KOPT-K1 (cell line): ENCODE data around the gene SPEM3.

Experiments used
- H3K27ac ChIP-seq: fragments of 200-600 bp; sonication (generic); 2 replicates; pipeline ENCODE4 v1.5.1; 2016; ENCODE audit warnings: antibody characterized with exemption, mild to moderate bottlenecking, low read depth, low read length; ENCODE audit not compliant: poor library complexity, severe bottlenecking
- H3K36me3 ChIP-seq: fragments of 200-600 bp; sonication (generic); 2 replicates; pipeline ENCODE4 v1.5.1; 2017; ENCODE audit warnings: antibody characterized with exemption, mild to moderate bottlenecking, low read length, moderate library complexity; ENCODE audit not compliant: insufficient read depth
- H3K9me3 ChIP-seq: fragments of 200-600 bp; sonication (generic); 2 replicates; pipeline ENCODE4 v1.5.1; 2017; ENCODE audit warnings: antibody characterized with exemption, low read length, mild to moderate bottlenecking; ENCODE audit not compliant: insufficient read depth, poor library complexity, severe bottlenecking

SPEM3 gene

DNA sequence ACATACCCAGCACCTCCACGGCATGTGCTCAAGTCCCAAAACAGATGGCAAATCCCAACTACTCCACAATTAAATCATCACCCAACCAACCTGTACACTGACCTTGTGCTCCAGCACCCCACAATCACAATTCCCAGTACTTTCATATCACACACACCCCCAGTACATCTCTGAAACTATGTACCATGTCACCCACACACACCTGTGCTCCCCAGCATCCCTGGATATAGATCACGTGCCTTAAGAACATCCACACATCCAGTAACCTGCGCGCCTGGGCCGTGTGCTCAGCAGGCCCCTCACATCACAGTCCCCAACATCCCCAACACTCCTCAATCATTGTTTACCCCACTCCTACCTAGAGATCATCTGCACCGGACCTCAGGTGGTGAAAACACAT lies 18.9 kb upstream of the SPEM3 start:
- H3K27ac ChIP-seq: no peak overlapping the region
- H3K36me3 ChIP-seq: no peaks in the 10 kb centered on the region
- H3K9me3 ChIP-seq: no peaks in the 10 kb centered on the region

DNA sequence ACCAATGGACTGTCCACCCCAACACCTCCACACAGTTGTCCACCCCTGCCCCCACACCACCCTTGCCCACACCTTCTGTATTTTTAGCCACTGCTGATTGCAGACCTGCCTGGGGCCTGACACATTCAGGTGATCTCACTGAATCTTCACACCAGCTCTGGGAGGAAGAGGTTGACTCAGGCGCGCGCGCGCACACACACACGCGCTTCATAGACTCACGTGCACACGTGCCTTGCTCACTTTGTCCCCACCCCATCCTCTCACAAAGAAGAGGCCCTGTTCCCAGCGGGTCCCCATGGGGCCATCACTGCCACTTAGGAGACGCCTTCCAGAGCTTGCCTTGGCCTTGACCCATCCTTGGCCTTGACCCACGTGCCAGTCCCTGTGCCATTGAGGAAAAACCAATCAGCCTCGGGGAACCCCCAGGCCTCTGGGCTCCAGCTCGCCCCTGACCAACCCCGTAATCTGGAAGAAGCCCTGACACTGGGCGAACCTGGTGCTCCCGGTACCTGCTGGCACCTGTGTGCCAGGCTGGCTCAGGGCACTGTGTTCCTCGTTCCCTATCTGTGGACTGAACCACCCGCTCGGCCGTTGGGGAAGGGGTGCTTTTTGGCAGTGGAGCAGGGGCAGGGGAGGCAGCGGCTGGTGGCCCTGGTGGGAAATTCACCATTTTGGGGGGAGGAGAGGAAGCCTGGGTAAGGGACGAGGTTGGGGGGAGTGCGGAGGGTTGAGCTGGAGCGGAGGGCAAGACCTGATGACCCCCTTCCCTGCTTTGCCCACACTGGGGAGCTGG lies 17.8 kb upstream of the SPEM3 start:
- no peak overlapping the region for H3K27ac ChIP-seq
- H3K36me3 ChIP-seq: no peaks in the 10 kb centered on the region
- no peaks in the 10 kb centered on the region for H3K9me3 ChIP-seq

DNA sequence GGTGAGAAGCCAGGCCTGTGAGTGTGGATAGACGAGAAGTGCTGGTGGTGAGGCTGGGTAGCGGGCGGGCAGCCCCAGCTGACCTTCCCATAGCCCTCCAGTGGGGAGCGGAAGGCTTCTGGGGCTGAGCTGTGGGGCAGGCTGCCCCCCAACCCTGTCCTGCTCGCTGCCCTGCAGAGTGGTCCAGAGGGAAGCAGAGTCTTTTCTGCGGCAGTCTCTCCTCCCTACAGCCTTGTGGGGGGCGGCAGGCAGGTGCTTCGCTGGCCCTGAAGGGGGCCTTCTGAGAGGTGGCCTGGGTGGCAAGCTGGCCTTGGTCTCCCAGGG lies 17.3 kb upstream of the SPEM3 start:
- no peak overlapping the region for H3K27ac ChIP-seq
- no peaks in the 10 kb centered on the region for H3K9me3 ChIP-seq
- H3K36me3 ChIP-seq: no peaks in the 10 kb centered on the region

DNA sequence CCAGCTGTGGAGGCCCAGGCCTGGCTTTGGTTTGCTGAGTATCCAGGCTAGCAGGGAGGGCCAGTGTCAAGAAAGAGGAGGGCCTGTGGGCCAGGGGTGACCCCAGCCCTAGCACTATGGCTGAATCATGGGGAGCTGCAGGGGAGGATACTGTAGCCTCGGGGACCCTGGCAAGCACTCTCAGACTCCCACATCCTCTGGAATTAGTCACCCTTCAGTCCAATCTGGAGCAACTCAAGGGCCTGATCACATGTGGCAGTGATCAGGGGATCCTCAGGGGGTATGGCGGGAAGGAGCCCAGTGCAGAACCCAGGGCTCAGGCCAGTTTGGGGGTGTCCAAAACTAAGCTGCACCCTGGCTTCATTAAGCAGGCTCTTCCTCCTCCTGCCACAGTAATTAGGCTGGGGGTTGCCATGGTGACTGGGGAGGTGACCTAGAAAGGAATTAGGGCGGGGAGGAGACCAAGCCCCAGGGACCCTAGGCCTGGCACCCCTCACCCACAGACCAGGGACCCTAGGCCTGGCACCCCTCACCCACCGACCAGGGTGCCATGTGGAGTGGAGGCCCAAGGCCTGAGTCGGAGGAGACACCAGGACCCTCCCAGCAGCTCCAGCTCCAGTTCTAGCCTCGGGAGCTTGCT lies 15.2 kb upstream of the SPEM3 start:
- no peaks in the 10 kb centered on the region for H3K9me3 ChIP-seq
- no peaks in the 10 kb centered on the region for H3K36me3 ChIP-seq
- no peak overlapping the region for H3K27ac ChIP-seq

DNA sequence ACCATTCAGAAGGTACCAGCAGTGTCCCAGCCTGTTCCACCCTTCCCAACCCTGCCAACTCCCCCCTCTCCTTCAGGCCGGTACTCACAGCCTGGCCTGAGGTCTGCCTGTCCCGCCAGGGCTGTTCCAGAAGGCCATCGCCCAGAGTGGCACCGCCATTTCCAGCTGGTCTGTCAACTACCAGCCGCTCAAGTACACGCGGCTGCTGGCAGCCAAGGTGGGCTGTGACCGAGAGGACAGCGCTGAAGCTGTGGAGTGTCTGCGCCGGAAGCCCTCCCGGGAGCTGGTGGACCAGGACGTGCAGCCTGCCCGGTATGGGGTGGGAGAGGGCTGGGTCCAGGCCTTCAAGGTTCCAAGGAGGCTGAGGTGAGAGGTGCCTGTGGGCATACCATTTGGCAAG lies 13.8 kb upstream of the SPEM3 start:
- H3K27ac ChIP-seq: no peak overlapping the region
- no peaks in the 10 kb centered on the region for H3K9me3 ChIP-seq
- no peaks in the 10 kb centered on the region for H3K36me3 ChIP-seq

DNA sequence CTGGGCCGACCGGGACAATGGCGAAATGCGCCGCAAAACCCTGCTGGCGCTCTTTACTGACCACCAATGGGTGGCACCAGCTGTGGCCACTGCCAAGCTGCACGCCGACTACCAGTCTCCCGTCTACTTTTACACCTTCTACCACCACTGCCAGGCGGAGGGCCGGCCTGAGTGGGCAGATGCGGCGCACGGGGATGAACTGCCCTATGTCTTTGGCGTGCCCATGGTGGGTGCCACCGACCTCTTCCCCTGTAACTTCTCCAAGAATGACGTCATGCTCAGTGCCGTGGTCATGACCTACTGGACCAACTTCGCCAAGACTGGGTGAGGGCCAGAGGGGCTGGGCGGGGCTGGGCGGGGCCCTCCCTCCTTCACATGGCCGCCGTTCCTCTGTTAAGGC lies 12.9 kb upstream of the SPEM3 start:
- H3K36me3 ChIP-seq: no peaks in the 10 kb centered on the region
- H3K9me3 ChIP-seq: no peaks in the 10 kb centered on the region

DNA sequence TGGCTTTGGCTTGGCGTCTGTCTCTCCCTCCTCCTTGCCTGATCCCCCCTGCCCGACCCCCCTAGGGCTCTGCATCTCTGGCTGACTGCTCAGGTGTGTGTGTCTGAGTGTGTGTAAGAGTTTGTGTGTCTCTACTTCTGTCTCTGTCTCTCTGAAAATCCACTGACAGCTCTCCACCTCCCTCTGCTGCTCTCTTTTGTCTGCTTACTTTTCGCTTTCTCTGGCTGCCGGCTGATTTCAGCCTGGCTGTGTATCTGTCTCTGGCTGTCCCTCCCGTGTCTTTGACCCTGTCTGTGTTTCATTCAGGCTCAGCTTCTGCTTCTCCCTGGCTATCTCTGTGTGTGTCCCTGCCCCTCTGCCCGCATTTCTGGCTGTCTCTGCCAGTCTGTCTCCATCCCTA lies 12.3 kb upstream of the SPEM3 start:
- no peaks in the 10 kb centered on the region for H3K9me3 ChIP-seq
- no peaks in the 10 kb centered on the region for H3K36me3 ChIP-seq
- no peak overlapping the region for H3K27ac ChIP-seq

More for the DNA sequence above, 12.9 kb upstream of the SPEM3 start:
- H3K27ac ChIP-seq: no peak overlapping the region

DNA sequence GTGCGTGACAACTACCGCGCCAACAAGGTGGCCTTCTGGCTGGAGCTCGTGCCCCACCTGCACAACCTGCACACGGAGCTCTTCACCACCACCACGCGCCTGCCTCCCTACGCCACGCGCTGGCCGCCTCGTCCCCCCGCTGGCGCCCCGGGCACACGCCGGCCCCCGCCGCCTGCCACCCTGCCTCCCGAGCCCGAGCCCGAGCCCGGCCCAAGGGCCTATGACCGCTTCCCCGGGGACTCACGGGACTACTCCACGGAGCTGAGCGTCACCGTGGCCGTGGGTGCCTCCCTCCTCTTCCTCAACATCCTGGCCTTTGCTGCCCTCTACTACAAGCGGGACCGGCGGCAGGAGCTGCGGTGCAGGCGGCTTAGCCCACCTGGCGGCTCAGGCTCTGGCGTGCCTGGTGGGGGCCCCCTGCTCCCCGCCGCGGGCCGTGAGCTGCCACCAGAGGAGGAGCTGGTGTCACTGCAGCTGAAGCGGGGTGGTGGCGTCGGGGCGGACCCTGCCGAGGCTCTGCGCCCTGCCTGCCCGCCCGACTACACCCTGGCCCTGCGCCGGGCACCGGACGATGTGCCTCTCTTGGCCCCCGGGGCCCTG lies 11.5 kb upstream of the SPEM3 start:
- no peaks in the 10 kb centered on the region for H3K36me3 ChIP-seq
- no peak overlapping the region for H3K27ac ChIP-seq

DNA sequence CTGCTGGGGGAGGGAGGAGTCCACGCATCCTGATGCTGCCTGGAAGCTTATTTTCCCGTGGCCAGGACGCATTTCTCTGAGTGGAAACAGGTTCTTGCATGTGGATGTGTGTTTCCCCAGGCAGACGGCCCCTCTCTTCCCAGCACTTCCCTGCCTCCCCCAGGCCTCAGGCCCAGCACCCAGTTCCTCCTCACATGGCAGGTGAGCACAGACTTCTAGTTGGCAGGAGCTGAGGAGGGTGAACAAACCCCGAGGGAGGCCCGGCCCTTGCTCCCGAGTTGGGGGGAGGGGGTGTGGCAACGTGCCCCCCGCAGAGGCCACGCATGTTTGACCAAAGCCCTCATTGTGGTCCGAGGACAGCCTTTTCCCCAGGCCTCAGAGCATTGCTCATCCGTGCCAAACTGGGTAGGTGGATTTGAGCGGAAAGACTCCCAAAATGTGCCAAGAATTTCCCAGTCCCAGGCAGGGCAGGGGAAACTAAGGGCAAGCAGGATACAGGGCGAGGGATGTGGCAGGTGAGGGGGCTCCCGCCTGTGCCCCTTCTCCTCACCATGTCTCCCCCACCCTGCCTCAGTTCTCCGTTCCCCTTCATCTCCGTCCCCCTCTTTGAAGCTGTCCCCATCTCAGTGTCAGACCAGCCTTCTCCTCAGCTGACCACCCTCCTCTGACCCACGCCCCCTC lies 10.0 kb upstream of the SPEM3 start:
- Histone ChIP-seq H3K27ac (no peak overlapping the region), H3K36me3 (no peaks in the 10 kb centered on the region), H3K9me3 (no peaks in the 10 kb centered on the region)

More for the DNA sequence above, 11.5 kb upstream of the SPEM3 start:
- no peaks in the 10 kb centered on the region for H3K9me3 ChIP-seq

DNA sequence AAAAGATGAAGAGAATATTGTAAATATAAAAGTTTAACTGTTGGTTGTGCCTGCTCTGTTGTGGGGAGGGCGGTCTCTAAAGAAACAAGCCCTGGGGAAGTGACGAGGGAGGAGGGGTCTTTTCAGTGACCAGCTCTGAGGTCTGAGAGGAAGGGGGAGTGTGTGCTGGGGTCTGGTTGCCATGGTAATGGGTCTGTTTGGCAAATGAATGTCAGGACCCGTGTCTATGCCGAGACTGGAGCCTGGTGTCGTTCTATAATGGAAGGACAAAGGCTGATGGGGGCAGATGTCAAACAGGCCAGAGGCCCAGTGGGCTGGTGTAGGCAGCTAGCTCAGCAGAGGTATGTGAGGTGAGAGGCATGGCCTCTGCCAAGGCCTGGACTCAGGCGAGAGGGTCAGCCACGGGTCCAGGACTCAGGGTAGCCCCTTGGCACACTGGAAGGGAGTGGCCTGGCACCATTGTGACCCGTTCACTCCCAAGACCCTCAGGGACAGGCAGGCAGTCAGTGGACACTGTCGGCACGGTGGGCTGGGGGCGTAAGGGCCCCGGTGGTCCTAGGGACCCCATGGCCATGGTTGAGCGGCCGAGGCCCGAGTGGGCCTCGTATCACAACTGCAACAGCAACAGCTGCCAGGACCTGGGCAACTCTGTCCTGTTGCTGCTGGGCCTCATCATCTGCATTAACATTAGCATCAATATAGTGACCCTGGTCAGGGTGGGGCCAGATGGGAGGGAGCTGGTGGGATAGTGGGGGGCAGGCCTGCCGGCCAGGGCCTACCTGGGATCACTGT lies 8.6 kb upstream of the SPEM3 start, which contains the start of gene SPEM1:
Gene SPEM1, plus strand, starts transcription at position 506 of the 792 bp plus-strand sequence. Its CDS starts 61 bp downstream, at position 567.
- Histone ChIP-seq H3K36me3 (no peaks in the 10 kb centered on the region), H3K9me3 (no peaks in the 10 kb centered on the region), H3K27ac (no peak within 1 kb of the TSS)

DNA sequence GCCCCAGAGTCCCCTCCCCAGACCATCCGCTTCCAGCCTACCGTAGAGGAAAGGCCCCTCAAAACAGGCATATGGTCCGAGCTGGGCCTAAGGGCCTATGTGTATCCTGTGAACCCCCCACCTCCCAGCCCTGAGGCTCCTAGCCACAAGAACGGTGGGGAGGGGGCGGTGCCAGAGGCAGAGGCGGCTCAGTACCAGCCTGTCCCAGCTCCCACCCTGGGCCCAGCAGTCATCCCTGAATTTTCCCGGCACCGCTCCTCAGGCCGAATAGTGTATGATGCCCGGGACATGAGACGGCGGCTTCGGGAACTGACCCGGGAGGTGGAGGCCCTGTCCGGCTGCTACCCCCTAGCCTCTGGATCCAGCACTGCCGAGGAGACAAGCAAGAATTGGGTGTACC lies 7.5 kb upstream of the SPEM3 start:
- Histone ChIP-seq H3K36me3 (no peaks in the 10 kb centered on the region), H3K9me3 (no peaks in the 10 kb centered on the region), H3K27ac (no peak overlapping the region)

DNA sequence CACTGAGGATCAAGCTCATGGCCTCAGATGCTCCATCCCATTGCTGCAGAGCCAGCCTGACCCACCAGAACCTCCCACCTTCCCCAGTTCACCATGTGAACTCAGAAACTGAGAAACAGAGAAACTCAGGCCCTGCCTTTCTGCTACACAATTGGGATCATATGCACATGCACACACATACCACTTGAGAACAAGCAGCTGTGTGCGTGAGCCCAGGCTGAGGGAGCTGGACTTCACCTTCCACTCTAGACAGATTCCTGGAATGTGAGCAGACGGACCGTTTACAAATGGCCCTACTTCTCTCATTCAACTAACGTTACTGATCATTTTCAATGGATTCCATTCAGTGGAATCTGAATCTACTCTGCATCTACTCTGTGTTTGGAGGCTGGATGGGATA lies 5.0 kb upstream of the SPEM3 start:
- Histone ChIP-seq H3K9me3 (no peaks in the 10 kb centered on the region), H3K27ac (no peak overlapping the region), H3K36me3 (no peaks in the 10 kb centered on the region)

DNA sequence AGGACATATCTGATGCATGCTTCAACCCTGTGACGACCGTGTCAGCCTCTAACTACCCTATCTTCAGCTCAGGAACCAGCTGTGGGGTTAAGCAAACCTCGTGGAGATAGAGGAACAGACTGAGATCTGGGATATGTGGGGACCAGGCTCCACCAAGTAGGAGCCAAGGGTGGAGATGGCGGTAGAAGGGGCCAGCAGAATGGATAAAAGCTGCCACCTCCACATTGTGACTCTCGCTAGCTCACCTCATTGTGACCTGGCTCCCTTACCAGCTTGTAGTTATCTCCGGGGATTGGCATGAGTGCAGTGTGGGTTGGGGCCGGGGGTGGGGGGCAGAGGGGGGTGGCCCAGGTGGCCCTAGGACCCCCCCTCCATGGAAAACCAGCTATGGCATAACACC lies 3.3 kb upstream of the SPEM3 start, which contains the start of gene SPEM2:
Gene SPEM2, plus strand, starts transcription at position 301 of the 400 bp plus-strand sequence. Its CDS starts 73 bp downstream, at position 374.
- Histone ChIP-seq H3K27ac (no peak within 1 kb of the TSS), H3K36me3 (no peaks in the 10 kb centered on the region)

DNA sequence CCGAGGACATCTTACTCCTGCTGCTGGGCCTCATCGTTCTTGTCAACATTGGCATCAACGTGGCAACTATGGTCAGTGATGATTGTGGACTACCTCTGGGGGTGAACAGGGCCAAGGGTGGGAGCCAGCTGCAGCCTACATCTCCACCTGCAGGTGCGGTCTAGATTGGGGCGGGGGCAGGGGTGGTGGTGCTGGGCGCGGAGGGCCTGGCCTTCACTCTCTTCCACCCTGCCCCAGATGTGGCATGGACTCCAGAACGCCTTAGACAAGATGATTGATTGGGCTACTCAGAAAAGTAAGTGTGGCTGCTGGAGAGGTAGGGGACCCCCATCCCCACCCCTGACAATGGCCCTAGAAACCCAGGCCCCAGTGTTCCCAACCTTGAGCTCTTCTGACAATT lies 2.9 kb upstream of the SPEM3 start:
- Histone ChIP-seq H3K9me3 (no peaks in the 10 kb centered on the region), H3K36me3 (no peaks in the 10 kb centered on the region), H3K27ac (no peak overlapping the region)

More for the DNA sequence above, 3.3 kb upstream of the SPEM3 start, which contains the start of gene SPEM2:
- no peaks in the 10 kb centered on the region for H3K9me3 ChIP-seq
